HG03039 (cell line): ENCODE measurements around the gene CBFA2T2.

ENCODE experiments used
- ATAC-seq: cut with Tn5 transposase; IDR thresholded peaks from one replicate; pipeline ENCODE4 v1.9.1; 2021; ENCODE audit warnings: mild to moderate bottlenecking, moderate library complexity; ENCODE audit not compliant: unreplicated experiment

CBFA2T2 gene

GRCh38 chr20:33660685-33661058 is 170.8 kb downstream of the CBFA2T2 start:
- ATAC-seq = no peak

- no peak for ATAC-seq
Observed at GRCh38 chr20:33662172-33662571, 172.3 kb downstream of the CBFA2T2 start, which contains the start of gene C20orf144. TSS of gene C20orf144 (plus strand) at chr20:33662327. CDS start at chr20:33662346, 19 bp downstream.

- ATAC-seq = peak; percentile 36
Observed at GRCh38 chr20:33663161-33664084, 173.5 kb downstream of the CBFA2T2 start.

GRCh38 chr20:33664085-33664761 is 174.3 kb downstream of the CBFA2T2 start:
- no peak for ATAC-seq

GRCh38 chr20:33664762-33665144 is 174.9 kb downstream of the CBFA2T2 start:
- ATAC-seq = no peak

DNA sequence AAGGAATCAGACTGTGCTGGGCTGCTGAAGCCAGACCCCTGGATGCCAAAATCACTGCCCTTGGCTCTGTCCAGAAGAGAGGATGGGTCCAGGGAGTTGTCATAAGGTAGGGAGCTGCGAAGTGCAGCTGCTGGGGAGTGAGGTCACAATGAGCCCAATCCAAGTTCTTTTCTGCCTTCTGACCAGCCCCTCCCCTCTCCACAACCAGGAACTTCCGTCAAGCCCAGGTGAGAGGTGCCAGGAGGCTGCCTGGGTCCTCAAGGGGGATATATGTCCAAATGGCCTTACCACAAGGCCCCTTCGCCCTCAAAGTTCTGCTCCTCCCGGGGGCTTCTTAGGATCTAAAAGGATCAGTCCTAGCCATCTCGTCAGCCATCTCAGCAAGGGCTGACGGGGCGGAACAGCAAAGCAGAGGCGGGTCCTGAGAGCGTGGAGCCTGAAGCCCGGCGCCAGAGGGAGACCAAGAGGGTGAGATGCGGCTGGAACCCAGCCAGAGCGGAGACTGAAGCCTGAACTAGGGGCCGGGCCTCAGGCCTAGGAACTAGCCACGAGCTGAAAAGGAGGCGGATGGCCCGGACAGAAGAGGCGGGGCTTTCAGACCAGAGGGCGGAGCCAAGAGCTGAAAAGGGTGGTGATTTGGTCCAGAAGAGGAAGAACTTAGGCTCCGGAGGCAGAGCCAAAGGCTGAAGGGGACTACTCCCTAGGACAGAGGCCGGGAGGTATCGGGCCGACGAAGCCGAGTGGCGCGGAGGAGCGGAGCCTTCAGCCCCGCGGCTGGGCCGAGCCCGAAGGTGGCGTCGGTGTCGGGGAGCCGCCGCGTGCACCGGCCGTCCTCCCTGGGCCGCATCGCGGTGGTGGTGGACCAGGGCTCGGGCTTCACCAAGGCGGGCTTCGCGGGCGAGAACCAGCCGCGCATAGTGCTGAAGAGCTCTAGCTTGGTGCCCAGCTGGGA is 176.7 kb downstream of the CBFA2T2 start, which contains the start of gene ACTL10:
Gene ACTL10 (plus strand): TSS at position 651 of the 952 bp plus-strand sequence. CDS start 555 bp downstream, outside the sequence.
- peak; percentile 51 for ATAC-seq

DNA sequence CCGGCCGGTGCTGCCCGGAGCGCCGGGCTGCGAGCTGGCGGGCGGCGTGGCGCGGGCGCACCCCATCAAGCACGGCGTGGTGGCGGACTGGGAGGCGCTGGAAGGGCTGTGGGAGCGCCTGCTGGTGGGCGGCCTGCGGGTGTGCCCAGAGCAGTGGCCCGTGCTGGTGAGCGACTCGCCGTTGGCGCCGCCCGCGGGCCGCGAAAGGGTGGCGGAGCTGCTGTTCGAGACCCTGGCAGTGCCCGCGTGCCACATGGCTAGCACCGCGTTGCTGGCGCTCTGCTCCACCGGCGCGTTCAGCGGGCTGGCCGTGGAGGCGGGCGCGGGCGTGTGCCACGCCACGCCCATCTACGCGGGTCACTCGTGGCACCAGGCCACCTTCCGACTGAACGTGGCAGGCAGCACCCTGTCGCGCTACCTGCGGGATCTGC is 177.4 kb downstream of the CBFA2T2 start:
- peak; percentile 5 for ATAC-seq

GRCh38 chr20:33667676-33668465 is 178.0 kb downstream of the CBFA2T2 start:
- no peak for ATAC-seq

- ATAC-seq = no peak
Observed at GRCh38 chr20:33668466-33669155, 178.7 kb downstream of the CBFA2T2 start.

DNA sequence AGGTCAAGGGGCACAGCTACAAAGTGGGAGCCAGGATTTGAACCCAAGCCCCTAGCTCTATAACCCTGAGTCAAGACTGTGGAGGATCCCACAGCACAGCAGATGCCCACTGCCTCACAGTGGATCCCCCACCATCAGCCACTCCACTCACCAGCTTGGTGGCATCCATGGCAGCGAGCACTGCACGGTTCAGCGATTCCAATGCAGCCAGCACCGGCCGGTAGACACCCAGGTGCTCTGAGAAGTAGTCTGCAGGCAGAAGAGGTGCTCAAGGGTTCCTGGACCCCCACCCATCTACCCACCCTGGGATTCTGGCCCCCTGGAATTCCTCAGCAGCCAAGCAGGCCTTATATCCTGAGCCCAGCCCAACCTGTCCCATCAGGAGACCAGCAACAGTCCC is 179.3 kb downstream of the CBFA2T2 start:
- ATAC-seq = no peak

GRCh38 chr20:33669873-33670640 is 180.2 kb downstream of the CBFA2T2 start:
- ATAC-seq = no peak

DNA sequence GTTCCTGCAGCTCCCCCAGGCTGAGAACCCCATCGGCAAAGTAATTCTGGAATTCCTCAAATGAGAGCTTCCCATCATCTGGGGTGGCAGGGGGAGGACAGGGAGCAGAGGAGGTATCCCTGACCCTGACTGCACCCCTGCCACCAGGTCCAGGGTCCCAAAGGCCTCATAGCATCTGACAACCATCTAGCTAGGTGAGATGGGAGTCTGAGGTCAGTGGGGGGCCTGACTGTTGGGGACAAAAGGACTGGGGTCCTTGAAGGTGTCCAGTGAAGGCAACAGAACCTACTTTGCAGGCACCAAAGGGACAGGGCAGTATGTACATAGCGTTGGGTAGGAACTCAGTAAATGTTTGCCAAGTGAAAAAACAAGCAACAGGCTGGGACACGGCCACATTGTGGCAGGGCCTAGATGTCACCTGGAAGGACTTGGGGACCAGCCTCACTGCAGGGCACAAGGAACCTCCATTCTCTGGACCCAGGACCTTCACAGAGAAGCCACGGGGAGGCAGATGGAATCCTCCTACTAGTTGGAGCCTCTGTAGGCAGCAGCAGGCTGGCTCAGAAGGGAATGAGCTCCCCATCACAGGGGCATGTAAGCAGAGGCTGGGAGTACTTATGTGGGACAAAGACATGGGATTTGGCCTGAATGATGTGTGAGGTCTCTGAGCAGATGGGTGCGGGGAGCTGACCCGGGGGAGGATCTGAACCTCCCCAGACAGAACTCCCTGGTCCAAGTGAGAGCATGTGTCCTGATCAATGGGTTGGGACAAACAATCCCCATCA is 181.0 kb downstream of the CBFA2T2 start:
- ATAC-seq = no peak

DNA sequence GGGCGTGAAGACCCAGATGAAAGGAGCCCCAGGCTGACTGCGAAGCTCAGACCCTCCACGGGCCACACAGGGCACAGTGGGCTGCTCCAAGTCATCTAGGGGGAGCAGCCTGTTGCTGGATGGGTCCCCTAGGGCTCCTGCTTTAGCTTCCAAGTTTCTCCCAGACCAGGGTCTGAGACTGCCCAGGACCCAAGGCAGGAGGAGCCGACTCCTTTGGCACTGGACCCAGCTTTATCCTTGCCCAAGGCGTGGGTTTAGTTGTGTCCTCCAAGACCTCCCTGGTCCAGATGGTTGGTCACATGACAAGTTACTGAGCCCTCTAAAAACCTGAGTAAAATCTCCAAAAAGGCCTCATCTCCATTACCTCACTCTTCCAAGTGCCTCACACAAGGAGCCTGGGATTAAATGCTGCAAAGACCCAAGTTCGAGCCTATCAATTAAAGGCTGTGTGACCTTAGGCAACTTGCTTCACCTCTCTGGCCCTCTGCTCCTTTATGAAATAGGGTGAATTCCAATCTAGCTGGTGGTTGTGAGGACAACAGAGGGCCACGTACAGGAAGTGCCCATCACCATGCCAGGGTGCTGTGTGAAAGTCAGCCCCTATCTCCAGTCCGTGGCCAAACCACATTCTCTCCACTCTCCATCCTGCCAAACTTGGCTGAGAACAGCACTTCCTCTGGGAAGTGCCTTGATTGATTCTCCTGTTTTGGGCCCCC is 181.8 kb downstream of the CBFA2T2 start:
- no peak for ATAC-seq

- ATAC-seq = no peak
Observed at GRCh38 chr20:33672426-33673113, 182.7 kb downstream of the CBFA2T2 start.

GRCh38 chr20:33673114-33673409 is 183.2 kb downstream of the CBFA2T2 start:
- no peak for ATAC-seq

DNA sequence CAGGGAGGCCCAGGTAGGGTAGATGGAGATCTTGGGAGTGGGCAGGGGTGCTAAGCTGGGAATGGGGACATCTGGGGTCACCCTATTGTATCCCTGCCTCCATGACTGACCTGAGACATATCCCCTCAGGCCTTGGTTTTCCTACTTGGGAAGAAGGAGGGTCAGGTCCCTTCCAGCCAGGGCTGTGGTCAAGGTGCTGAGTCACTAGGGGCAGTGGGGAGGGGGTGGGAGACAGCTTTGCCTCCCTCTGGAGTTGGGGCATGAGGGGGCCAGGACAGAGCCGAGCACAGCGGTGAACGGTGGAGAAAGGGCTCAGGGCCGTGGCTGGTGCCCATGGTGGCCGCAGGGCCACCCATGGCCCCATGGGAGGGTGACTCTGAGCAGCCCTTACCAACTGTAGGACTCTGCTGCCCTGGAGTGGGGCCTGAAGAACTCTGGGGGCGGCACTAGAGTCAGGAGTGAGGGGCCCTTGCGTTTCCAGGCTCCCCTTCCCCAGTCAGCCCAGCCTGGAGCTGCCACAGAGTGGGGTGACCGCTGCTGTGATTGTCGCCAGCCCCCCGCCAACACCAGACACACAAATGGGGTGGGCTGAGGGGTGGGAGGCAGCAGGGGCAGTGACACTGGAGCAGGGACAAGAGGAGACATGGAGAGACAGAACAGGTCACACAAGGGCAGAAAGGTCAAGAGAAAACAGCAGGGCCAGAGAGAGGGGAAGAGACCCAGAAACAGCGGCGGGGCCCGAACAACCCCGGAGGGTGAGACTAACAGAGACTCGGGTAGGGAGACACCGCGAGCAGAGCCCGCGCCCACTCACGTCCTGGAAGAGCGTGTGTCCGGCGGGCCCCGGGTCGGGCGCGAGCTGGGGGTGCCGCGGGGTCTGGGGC is 183.8 kb downstream of the CBFA2T2 start:
- ATAC-seq = no peak
